HG03280 (cell line): ENCODE data around the gene RBM26.
"Not testable (repeated sequence)": the region's sequence is repeated elsewhere in the genome, so short reads cannot be mapped to it uniquely, and the experiment has no call there.

Experiments
- ATAC-seq: cut with Tn5 transposase; IDR thresholded peaks from one replicate; pipeline ENCODE4 v1.9.1; 2021; ENCODE audit warnings: mild to moderate bottlenecking, moderate library complexity; ENCODE audit not compliant: unreplicated experiment

The RBM26 gene

GRCh38 chr13:79282508-79282907 lies 123.5 kb downstream of the RBM26 start:
- no peak for ATAC-seq

- ATAC-seq: no peak
Observed at GRCh38 chr13:79281339-79281747, 124.7 kb downstream of the RBM26 start.

GRCh38 chr13:79279735-79280134 lies 126.3 kb downstream of the RBM26 start:
- ATAC-seq: not testable (repeated sequence)

GRCh38 chr13:79273045-79273444 lies 133.0 kb downstream of the RBM26 start:
- ATAC-seq: no peak

- no peak for ATAC-seq
Observed at GRCh38 chr13:79271616-79272015, 134.4 kb downstream of the RBM26 start.

GRCh38 chr13:79270859-79271258 lies 135.2 kb downstream of the RBM26 start:
- ATAC-seq: no peak
